ENCODE measurements around the gene NARF.
A peak's percentile ranks its signal among the peaks of the same experiment; 100 is the strongest.
"Not testable (repeated sequence)": the region's sequence is repeated elsewhere in the genome, so short reads cannot be mapped to it uniquely, and the experiment has no call there.

The NARF gene

DNA sequence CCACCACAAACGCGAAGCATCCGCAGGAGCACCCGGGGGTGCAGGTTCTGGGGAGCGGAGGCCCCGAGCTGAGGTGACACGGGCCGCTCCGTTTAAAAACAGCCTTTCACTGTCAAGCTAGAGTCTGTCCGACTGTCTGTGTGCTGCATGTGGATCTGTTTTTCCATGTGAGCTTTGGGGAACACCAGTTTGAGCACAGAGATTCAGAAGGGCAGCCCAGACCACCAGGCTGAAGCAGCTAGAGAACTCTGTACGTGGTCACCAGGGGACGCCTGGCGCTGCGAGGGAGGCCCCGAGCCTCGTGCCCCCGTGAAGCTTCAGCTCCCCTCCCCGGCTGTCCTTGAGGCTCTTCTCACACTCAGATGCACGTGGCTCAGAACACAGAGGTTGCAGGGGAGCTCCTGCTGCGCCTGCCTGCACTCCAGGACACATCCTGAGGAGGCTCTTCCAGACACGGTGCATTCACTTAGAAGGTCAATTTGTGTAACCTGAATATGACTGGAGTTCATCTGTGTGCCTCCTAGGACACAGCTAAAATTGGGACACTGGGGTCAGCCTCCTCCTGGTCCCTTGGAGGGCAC, 45.3 kb downstream of the NARF start:
- no peak for DNase-seq

GRCh38 chr17:82505296-82505695, 46.8 kb downstream of the NARF start:
- no peak for DNase-seq

DNA sequence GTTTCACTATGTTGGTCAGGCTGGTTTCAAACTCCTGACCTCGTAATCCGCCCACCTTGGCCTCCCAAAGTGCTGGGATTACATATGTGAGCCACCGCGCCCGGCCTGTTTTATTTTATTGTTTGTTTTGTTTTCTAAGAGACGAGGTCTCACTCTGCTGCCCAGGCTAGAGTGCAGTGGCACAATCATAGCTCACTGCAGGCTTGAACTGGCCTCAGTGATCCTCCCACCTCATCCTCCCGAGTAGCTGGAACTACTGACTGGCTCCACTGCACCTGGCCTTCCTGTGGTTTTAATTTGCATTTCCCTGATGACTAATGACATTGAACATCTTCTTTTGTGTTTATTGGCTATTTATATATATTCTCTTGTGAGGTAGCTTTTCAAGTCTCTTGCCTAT, 47.9 kb downstream of the NARF start:
- DNase-seq, result not testable (repeated sequence)

DNA sequence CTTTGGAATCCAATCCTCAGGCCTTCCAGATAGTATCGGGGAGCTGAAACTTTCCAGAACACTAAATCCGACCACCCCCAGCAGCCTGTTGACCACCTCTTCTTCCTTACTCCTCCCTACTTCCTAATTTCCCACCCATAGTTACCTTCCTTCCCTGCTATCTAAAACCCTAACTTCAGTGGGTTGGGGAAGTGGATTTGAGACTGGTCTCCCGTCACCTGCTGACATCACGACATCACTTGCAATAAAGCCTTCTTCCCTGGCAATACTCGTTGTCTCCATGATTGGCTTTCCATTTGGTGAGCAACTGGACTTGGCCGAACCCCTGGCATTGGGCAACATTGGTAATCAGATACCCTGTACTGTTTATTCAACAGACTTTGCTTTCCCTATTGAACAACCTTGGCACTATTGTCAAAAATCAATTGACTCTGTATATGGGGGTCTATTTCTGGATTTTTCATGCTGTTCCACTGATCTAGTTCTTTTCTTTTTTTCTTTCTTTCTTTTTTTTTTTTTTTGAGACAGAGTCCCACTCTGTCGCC, 49.2 kb downstream of the NARF start:
- no peak for DNase-seq

DNA sequence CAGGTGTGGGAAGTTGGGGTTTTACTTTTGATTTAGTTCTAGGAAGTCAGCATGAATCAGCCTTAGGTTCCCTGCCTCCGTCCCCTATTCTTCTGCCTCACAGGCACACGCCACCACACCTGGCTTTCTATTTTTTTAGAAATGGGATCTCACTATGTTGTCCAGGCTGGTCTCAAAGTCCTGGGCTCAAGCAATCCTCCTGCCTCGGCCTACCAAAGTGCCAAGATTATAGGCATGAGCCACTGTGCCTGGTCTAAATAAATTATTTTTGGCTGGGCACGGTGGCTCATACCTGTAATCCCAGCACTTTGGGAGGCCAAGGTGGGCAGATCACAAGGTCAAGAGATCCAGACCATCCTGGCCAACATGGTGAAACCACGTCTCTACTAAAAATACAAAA, 53.1 kb downstream of the NARF start:
- not testable (repeated sequence) for DNase-seq

GRCh38 chr17:82513864-82514263, 55.3 kb downstream of the NARF start:
- DNase-seq, result not testable (repeated sequence)

DNA sequence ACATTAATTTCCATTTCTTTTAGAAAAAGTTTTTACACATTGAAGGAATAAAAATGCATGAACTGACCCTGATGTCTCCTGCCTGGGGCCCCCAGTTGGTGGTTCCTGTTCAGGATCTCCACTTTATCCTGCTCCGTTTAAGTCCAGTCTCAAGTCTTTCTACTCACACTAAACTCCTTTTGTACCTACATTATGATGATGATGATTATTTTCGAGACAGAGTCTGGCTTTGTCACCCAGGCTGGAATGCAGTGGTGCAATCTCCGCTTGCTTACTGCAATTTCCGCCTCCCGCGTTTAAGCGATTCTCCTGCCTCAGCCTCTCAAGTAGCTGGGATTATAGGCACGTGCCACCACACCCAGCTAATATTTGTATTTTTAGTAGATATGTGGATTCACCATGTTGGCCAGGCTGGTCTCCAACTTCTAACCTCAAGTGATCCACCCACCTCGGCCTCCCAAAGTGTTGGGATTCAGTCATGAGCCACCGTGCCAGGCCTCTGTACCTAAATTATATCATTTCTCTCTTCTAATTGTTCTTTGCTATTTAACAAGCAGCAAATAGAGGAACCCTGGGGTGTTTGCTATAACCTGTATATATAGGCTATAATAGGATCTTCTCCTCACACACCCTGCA, 58.8 kb downstream of the NARF start:
- DNase-seq, result no peak

DNA sequence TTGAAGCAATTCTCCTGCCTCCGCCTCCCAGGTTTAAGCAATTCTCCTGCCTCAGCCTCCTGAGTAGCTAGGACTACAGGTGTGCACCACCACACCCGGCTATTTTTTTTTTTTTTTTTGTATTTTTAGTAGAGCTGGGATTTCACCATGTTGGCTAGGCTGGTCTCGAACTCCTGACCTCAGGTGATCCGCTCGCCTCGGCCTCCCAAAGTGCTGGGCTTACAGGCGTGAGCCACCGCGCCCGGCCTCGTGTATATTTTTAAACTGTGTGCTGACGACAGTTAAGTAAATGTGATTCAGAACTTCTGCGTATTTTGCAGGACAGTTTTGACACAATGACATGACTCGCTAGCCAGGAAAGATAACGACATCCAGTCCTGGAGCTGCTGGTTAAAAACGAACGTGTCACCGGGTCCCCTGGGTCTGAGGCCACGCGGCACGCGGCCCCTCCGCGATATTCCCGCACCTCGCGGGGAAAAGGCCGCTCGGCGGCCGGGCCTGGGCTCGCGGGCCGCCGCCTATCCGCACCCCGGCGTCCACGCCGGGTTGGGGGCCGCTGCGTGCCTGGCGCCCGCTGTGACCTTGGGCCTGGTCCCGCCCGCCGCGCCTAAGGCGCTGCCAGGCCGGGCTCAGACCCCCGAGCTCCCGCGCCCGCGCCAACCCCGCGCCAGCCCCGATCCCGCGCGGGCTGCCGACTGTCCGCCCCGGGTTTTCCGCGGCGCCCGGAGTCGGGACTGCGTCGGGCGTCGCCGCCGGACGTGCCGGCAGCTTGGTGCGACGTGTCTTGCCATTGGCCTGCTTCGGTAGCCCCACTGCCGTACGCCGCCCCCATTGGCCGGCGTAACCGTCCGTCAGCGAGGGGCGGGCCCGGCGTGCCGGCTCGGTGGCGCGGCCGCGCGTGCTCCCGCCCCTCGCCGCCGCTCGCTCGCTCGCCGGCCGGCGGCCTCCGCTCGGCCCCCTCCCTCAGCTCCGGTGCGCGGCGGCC, 60.6 kb downstream of the NARF start, which contains the start of gene FOXK2:
Gene FOXK2, plus strand, starts transcription at position 907 of the 985 bp plus-strand sequence. CDS start 157 bp downstream, outside the sequence.
- DNase-seq, result peak; percentile 85

DNA sequence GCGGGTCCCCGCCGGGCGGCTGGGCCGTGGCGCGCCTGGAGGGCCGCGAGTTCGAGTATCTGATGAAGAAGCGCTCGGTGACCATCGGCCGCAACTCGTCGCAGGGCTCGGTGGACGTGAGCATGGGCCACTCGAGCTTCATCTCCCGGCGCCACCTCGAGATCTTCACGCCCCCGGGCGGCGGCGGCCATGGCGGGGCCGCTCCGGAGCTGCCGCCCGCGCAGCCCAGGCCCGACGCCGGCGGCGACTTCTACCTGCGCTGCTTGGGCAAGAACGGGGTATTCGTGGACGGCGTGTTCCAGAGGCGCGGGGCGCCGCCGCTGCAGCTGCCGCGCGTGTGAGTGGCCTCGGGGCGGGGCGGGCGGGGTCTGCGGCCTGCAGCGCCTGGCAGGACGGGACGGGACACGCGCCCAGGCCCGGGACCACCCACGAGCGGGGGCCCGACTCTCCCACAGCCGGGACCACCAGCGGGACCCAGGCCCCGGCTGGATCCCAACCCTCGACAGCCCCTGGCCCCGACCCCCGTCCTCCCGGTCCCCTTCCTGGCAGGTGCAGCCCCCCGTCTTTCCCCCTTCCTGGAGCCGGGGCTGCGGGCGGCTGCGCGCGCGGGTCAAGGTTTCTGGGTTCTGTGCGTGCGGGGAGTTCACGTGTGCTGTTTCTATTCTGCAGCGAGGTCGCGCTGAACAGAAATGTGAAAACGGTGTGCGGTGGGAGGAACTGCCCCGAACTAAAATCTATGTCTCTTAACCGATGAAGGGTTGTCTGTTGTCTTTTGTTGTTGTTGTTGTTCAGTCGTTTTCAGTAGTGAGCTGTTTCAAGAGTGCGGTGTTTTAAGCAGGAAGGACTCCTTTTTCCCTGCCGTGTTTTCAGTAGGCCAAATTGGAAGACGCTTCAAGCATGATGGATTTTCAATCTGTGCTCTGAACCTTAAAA, 61.7 kb downstream of the NARF start:
- DNase-seq, result no peak

- peak; percentile 87 for DNase-seq
These were observed 66.0 kb downstream of the NARF start for GRCh38 chr17:82524540-82524939.

GRCh38 chr17:82525712-82526111, 67.2 kb downstream of the NARF start:
- DNase-seq, result no peak

DNA sequence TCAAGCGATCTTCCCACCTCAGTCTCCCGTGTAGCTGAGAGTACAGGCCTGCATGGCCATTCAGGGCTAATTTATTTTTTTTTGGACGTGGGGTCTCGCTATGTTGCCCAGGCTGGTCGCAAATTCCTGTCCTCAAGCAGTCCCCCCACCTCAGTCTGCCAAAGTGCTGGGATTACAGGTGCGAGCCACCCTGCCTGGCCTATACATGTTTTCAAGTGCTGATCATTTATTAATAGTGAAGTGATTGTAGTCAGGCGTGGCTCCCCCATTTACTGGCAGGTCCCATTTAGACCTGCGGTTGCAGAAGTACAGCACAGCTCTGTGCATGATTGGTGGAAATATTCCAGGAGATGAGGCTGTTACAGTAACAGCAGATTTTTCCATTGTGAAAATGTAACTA, 69.4 kb downstream of the NARF start:
- DNase-seq, result no peak

GRCh38 chr17:82528484-82529265, 70.1 kb downstream of the NARF start:
- no peak for DNase-seq

DNA sequence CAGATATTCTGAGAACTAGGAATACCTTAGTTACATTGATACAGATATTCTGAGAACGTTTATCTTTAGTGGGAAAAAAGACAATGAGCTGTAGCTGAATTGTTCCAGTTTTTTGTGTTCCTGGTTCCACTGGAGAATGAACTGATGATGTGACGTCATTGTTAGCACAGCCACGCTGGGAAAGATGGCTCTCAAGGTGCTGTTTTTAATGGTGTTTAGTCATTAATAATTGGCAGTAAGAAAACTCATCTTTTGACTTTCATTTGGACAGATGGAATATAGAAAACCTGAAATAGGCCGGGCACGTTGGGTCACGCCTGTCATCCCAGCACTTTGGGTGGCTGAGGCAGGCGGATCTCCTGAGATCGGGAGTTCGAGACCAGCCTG, 71.4 kb downstream of the NARF start:
- DNase-seq, result no peak

GRCh38 chr17:82531431-82531881, 72.9 kb downstream of the NARF start:
- no peak for DNase-seq

DNA sequence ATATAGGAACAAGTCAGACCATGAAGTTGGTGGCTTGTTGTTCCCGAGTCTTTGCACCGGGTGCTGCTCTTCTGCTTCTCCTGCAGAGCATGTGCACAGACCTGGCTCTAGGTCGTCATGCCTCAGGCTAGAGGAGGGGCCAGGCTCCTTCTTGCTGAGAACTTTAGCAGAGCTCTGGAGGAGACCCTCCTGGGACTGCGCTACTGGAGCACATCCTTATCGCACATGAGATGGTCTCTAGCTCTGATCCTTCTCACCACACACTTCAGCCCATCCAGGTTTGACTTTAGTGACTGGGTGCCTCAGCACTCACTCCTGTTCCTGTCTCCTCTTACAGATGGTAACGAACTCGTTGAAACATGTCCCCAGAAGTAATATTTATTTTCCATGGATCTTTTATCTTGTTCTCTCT, 75.9 kb downstream of the NARF start:
- DNase-seq, result no peak

DNA sequence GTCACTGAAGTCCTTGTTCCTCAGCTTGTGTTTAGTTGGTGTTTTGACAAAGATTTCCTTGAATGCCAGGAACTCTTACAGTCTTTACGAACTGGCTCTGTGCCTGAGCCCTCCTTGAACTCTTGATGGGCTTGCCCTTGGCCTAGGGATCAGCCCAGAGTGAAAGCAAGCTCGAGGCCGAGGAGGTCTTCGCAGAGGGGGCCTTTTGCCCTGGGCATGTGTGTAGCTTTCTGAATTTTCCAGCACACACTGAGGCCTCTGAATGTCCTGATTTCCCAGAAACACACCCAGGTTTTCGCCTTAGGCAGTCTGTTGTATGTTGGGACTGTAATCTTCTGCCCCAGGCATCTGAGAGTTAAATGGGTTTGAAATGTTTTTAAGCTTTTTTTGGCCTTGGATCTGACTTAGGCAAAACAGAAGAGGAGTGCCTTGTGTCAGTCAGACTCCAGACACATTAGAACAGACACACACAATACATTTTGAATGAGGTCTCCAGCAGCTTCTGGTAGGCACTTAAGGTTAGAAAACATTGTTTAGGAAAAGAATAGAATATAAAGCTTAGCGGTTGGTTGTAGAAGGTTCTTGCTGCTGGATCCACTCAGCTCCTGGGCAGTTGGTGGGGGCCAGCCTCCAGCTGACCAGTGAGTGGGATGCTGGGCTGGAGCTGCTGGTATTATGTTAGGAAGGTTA, 78.1 kb downstream of the NARF start:
- DNase-seq, result no peak

DNA sequence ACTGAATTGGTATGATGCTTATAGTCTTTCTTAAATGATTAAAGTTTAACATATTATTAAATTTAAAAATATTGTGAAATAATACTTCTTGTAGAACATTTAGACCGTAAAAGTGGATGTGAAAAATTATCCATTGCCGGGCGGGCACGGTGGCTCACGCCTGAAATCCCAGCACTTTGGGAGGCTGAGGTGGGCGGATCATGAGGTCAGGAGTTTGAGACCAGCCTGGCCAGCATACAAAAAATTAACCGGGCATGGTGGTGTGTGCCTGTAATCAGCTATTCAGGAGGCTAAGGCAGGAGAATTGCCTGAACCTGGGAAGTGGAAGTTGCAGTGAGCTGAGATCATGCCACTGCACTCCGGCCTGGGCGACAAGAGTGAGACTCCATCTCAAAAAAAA, 78.7 kb downstream of the NARF start:
- not testable (repeated sequence) for DNase-seq

GRCh38 chr17:82539076-82539475, 80.5 kb downstream of the NARF start:
- DNase-seq, result not testable (repeated sequence)

Measured in NCI-H1105 treated with DMSO at 0.1 percent for 48 hours (cell line).